CD1c-positive myeloid dendritic cell (primary cell): ENCODE results near the gene TMEM143.
"Not testable (repeated sequence)": the region's sequence is repeated elsewhere in the genome, so short reads cannot be mapped to it uniquely, and the experiment has no call there.

Source experiments
- DNase-seq: peaks from one replicate; pipeline ENCODE4 v3.0.0-alpha.2; 2016; ENCODE audit errors: extremely low spot score

TMEM143 gene

DNA sequence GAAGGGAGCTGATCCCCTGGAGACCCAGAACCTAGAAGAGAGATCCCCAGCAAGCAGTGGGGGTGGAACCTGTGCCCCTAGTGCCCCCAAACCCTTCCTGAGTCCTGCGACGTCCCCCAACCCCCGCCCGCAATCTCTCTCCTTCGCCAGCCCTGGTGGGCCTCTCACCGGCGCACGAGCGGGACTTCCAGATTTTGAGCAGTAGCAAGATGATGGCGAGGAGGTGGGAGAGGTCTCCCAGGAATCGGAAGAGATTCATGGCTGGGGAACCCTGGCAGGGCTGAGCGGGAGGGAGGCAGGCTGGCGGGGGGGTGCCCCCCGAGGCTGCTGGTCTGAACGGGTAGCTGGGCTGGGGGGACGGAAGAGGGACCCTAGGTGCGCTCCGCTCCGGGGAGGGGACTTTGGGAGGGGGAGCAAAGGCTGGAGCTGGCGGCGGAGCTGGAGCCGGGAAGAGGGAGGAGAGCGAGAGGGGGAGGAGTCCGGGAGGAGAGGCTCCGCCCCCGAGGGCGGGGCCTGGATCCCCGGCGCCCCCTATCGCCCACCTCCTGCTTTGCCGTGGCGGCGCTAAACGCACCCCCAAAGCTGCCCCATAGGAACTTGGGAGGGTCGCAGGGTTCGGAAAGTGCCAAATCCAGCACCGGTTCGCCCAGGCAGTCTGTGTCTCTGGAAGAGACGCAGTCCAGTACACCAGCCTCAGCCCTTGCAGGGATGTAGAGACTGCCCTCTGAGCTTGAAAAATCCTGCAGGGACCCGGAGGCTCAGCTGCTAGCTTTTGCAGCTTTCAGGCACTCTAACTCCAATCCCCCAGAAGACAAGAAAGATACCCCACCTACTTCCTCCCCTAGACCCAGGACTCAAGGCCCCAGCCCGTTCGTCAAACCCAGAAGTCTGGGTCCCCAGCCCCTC is 27.6 kb upstream of the TMEM143 start, which contains the start of gene KDELR1:
TSS of gene KDELR1 (minus strand) at position 452 of the 906 bp plus-strand sequence. CDS start at position 259, 193 bp downstream.
- DNase-seq = peak; percentile 85

DNA sequence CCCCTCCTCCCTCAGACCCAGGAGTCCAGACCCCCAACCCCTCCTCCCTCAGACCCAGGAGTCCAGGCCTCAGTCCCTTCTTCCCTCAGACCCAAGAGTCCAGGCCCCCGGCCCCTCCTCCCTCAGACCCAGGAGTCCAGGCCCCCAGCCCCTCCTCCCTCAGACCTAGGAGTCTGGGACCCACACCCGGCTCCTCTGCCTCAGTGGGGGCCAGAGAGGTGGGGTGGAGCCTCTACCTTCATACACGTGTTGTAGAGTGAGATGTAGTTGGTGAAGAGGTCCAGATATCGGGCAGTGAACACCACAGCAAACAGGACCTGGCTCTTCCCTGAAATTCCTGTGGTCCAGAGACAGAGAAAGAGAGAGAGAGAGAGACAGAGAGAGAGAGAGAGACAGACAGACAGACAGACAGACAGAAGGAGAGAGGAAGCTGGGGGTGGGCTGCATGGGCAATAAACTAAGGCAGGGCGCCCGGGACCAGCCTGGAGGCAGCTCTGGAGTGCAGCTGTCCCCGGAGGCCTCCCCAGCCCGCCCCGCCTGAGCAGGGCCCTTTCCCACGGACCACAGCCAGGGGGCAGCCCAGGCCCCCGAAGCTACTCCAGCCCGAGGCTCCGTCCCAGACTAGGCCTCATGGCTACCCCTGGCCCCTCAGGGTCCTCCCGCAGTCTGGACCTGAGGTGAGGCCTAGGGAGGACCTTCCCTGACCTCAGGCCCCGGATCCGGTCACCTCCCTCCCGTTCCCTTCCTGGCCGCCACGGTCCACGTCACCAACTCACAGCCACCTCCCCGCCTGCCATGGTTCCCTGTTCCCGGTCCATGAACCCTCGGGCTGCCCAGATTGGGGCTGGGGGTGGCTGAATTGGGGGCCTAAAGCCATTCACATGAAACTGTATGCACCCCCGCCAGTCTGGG is 26.7 kb upstream of the TMEM143 start:
- DNase-seq = peak; percentile 67

- no peak for DNase-seq
Observed at GRCh38 chr19:48386981-48387380, 23.2 kb upstream of the TMEM143 start.

DNA sequence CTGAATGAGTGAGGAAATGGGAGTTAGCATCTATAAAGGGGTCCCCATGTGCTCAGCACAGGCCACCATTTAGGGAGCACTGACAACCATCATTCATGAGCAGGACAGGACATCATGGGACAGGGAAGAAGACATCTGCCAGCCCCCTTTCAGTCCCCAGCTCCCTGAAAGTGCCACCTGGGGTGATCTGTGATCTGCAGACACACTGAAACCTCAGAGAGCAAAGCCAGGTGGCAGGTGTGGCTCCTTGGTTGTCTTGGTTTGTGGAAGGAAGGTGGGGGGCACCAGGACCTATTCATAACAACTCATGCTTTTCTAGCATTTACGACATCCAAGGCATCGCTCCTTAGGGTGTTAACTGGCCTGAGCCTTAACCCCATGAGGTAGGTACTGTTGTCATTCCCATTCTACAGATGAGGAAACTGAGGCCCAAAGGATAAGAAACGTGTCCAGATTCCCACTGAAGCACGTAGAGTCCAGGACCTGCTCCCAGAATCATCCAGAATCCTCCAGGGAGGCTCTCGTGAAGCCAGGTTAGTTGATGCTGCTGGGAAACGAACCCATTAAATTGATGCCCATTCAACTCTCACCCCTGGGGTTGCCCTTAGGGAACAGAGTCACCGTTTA is 21.8 kb upstream of the TMEM143 start:
- DNase-seq = no peak

DNA sequence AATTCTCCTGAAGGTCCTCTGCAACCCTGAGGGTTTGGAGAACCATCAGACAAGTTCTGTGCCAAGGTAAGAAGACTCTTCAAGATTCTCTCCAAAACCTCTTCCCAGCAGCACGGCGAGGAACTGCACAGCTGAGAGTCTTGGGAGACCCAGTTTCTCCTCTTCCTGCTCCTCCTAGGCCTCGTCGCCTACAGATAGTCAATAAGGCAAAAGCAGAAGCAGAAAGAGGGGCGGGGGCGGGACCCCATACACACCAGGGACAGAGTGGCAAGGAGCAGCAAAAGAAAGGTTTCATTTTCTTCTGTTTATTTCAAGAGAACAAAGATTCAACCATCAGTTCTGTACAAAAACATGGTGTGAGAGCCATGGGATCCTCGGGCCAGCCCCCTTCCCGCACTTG is 18.5 kb upstream of the TMEM143 start:
- peak; percentile 27 for DNase-seq

- DNase-seq = no peak
Observed at GRCh38 chr19:48381178-48381950, 17.6 kb upstream of the TMEM143 start.

DNA sequence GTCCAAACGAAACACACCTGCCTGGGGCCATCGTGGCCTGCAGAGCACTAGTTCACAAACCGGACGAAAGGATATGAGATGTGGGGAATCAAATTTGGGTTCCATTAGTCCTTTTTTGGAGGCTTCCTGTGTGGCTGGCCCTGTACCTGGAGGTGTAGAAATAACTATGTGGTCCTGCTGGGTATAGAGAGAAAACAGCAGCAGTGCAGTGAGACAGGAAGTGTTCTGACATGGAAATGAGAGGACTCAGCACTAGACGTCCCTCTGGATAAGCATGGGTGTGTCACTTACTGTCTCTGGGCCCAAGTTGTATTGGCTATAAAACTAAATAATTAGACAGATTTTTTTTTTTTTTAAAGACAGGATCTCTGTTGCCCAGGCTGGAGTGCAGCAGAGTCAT is 15.3 kb upstream of the TMEM143 start:
- DNase-seq = no peak

- DNase-seq = no peak
Observed at GRCh38 chr19:48378194-48378570, 14.4 kb upstream of the TMEM143 start.

DNA sequence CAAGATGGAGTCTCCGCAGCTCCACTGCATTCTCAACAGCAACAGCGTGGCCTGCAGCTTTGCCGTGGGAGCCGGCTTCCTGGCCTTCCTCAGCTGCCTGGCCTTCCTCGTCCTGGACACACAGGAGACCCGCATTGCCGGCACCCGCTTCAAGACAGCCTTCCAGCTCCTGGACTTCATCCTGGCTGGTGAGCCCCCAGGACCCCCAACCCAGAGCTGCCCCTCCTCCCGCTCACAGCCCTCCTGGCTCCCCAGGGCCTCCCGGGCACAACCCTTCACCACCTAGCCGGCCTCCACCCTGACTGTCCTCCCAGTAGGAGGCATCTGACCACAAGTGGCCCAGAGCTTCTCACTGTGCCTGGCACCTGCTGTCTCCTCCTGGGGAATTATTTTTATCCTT is 9.8 kb upstream of the TMEM143 start:
- DNase-seq = no peak

GRCh38 chr19:48372904-48373303 is 9.2 kb upstream of the TMEM143 start:
- no peak for DNase-seq

DNA sequence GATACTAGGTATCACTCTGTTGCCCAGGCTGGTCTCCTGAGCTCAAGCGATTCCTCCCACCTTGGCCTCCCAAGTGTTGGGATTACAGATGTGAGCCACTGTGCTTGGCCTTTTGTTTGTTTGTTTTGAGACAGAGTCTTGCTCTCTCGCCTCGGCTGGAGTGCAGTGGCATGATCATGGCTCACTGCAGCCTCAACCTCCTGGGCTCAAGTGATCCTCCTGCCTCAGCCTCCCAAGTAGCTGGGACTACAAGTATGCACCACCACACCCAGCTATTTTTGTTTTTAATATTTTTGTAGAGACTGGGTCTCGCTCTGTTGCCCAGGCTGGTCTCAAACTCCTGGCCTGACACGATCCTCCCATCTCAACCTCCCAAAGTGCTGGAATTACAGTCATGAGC is 8.0 kb upstream of the TMEM143 start:
- not testable (repeated sequence) for DNase-seq

DNA sequence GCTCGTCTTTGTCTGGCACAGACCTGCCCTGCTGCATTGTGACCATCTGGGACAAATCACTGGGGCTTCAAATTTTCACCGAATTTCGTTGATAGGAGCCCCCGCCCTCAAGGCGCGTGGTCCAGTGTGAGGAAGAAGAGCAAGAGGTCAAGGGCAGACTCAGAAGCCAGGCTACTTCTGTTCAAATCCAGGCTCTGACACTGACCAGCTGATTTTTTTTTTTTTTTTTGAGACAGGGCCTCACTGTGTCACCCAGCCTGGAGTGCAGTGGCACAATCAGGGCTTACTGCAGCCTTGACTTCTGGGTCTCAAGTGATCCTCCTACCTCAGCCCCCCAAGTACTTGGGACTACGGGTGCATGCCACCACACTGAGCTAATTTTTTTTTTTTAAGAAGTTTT is 7.6 kb upstream of the TMEM143 start:
- DNase-seq = no peak

DNA sequence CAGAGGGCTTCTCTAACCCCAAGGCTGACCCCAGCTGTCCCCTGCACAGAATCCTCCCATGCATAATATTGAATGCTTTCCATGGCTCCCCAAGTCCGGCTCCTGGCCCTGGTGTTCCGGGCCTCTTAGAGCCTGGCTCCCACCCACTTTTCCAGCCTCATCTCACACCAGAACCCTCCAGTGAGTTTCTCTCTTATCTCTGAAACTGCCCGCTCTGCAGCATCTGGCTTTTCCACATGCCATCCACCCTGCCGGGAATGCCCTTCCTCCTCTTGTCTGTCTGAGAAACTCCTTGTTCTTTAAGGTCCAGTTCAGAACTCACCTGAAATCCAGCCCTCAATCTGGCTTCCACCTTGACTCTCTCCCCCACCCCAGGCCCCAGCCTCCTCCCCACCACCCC is 7.2 kb upstream of the TMEM143 start:
- no peak for DNase-seq

DNA sequence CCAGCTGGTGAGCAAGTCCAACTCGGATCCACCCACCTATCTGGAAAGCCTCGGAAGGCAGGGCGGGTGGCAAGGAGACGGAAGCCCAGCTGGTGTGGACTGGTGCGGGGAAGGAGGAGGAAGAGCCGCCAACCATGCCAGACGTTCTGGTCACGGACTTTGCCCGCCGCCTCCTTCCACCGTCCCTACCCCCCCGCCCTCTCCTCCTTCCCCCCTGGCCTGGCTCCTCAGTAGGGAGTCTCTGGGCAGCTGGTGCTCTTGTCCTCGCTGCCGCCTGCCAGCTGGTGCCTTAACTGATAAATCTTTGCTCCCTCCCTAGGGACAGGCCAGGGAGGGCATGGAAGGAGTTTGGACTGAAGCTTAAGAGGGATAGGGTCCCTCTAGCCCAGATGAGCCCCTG is 5.2 kb upstream of the TMEM143 start:
- DNase-seq = no peak

GRCh38 chr19:48367855-48368254 is 4.1 kb upstream of the TMEM143 start:
- DNase-seq = no peak

GRCh38 chr19:48365602-48366001 is 1.9 kb upstream of the TMEM143 start:
- no peak for DNase-seq

DNA sequence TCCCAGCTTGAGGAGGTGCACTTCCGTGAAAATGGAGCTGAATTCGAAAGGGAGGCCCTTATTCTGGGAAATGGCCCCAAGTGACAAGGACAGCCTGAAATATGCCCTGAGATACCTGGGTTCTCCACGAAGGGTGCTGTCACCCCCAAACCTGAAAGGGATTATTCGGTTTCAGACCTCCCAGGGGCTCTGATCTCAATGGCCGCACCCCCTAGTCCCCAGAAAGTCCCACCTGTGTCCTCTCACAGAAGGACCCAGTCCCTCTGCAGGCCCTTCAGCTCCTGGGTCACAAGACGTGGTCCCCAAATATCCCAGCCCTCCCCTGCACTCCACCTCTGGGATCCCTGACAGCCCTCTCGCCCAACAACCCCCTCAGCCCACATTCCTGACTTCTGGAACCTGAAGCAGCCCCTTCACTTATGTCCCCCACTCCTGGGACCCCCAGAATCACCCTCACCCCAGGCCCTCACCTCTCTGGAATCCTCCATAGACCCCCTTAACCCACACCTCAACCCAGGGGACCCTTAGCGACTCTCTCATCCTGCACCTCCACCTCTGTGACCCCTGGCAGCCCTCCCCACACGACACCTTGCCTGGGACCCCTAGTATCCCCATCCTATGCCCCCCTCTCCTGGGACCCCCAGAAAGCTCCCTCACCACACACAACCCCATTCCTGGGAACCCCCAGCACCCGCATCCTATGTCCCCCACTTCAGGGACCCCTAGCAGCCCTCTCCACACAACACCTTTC is 1.0 kb upstream of the TMEM143 start:
- no peak for DNase-seq

GRCh38 chr19:48363500-48363809 is 285 bp downstream of the TMEM143 start:
- DNase-seq = no peak

- peak; percentile 92 for DNase-seq
Observed at GRCh38 chr19:48362716-48363499, 832 bp downstream of the TMEM143 start.

DNA sequence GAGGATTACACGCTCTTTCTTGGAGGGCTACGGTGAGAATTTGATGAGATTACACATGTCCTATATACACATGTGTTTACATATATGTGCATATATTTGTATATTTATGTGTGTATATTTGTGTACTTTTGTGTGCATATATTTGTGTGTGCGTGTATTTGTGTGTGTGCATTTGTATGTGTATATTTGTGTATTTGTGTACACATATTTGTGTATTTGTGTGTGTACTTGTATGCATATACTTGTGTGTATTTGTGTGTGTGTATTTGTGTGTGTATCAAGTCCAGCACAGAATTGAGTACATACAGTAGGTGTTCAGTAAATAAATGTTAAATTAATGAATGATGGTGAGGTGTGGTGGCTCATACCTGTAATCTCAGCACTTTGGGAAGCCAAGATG is 1.8 kb downstream of the TMEM143 start:
- no peak for DNase-seq
